OCI-LY1 (cell line): ENCODE results near the gene FAM227A.
"Not testable (repeated sequence)": the region's sequence is repeated elsewhere in the genome, so short reads cannot be mapped to it uniquely, and the experiment has no call there.

Source experiments
- H2AFZ ChIP-seq: fragments of 200-600 bp; sonication (generic), shearing (Covaris generic); 2 replicates; pipeline ENCODE4 v1.6.0; 2014; ENCODE audit warnings: antibody characterized with exemption, mild to moderate bottlenecking, low read length
- H3F3A ChIP-seq: fragments of 200-600 bp; sonication (generic), shearing (Covaris generic); 2 replicates; pipeline ENCODE4 v1.6.0; 2014; ENCODE audit warnings: mild to moderate bottlenecking, antibody characterized with exemption, low read length, moderate library complexity; ENCODE audit not compliant: insufficient read depth
- H3K27ac ChIP-seq: fragments of 200-600 bp; sonication (generic); 2 replicates; pipeline ENCODE4 v1.5.1; 2014; ENCODE audit warnings: low read length, mixed run types, mild to moderate bottlenecking, low read depth; ENCODE audit not compliant: poor library complexity, severe bottlenecking
- H3K27me3 ChIP-seq: fragments of 200-600 bp; sonication (generic); 2 replicates; pipeline ENCODE4 v1.6.0; 2014; ENCODE audit warnings: antibody characterized with exemption, mild to moderate bottlenecking, low read length, moderate library complexity; ENCODE audit not compliant: insufficient read depth
- H3K36me3 ChIP-seq: fragments of 200-600 bp; sonication (generic); 2 replicates; pipeline ENCODE4 v1.6.1; 2014; ENCODE audit warnings: mild to moderate bottlenecking, antibody characterized with exemption, low read length, moderate library complexity, mixed read lengths; ENCODE audit not compliant: insufficient read depth
- H3K4me1 ChIP-seq: fragments of 200-600 bp; sonication (generic); 2 replicates; pipeline ENCODE4 v1.5.1; 2014; ENCODE audit warnings: mild to moderate bottlenecking, low read length, moderate library complexity; ENCODE audit not compliant: insufficient read depth, severe bottlenecking
- H3K4me2 ChIP-seq: fragments of 200-600 bp; sonication (generic), shearing (Covaris generic); 2 replicates; pipeline ENCODE4 v1.6.1; 2014; ENCODE audit warnings: low read length
- H3K4me3 ChIP-seq: fragments of 200-600 bp; sonication (generic); 2 replicates; pipeline ENCODE4 v1.5.1; 2014; ENCODE audit warnings: low read length, low read depth, mild to moderate bottlenecking, mixed read lengths; ENCODE audit not compliant: poor library complexity, severe bottlenecking
- H3K79me2 ChIP-seq: fragments of 200-600 bp; shearing (Covaris generic); 2 replicates; pipeline ENCODE4 v1.6.1; 2016; ENCODE audit warnings: mixed run types, low read length, mixed read lengths; ENCODE audit not compliant: insufficient read depth
- H3K9ac ChIP-seq: fragments of 200-600 bp; sonication (generic), shearing (Covaris generic); 2 replicates; pipeline ENCODE4 v1.6.1; 2014; ENCODE audit warnings: mild to moderate bottlenecking, low read length, mixed read lengths
- H3K9me2 ChIP-seq: fragments of 200-600 bp; sonication (generic), shearing (Covaris generic); 2 replicates; pipeline ENCODE4 v1.6.1; 2014; ENCODE audit warnings: low read depth, mild to moderate bottlenecking, low read length, mixed read lengths
- H3K9me3 ChIP-seq: fragments of 200-600 bp; shearing (Covaris generic); 2 replicates; pipeline ENCODE4 v1.6.1; 2014; ENCODE audit warnings: low read length, mixed read lengths
- H4K20me1 ChIP-seq: fragments of 200-600 bp; sonication (generic), shearing (Covaris generic); 2 replicates; pipeline ENCODE4 v1.6.0; 2016; ENCODE audit warnings: mild to moderate bottlenecking, low read length; ENCODE audit not compliant: insufficient read depth
- EZH2 ChIP-seq: fragments of 200-600 bp; sonication (generic), shearing (Covaris generic); IDR thresholded peaks from 2 replicates; pipeline ENCODE4 v1.8.0; 2017; ENCODE audit warnings: borderline replicate concordance, mixed run types, mild to moderate bottlenecking, antibody characterized with exemption, low read length, moderate library complexity, mixed read lengths
- TF ChIP-seq, protein P1 (sequence below): fragments of 200-600 bp; sonication (generic), shearing (Covaris generic); IDR thresholded peaks from 2 replicates; pipeline ENCODE4 v1.5.1; 2017; ENCODE audit warnings: mild to moderate bottlenecking, antibody characterized with exemption, low read length, moderate library complexity, mixed read lengths

Gene FAM227A

GRCh38 chr22:38618258-38618657 lies 37.9 kb downstream of the FAM227A start:
- TF ChIP-seq, protein P1, sequence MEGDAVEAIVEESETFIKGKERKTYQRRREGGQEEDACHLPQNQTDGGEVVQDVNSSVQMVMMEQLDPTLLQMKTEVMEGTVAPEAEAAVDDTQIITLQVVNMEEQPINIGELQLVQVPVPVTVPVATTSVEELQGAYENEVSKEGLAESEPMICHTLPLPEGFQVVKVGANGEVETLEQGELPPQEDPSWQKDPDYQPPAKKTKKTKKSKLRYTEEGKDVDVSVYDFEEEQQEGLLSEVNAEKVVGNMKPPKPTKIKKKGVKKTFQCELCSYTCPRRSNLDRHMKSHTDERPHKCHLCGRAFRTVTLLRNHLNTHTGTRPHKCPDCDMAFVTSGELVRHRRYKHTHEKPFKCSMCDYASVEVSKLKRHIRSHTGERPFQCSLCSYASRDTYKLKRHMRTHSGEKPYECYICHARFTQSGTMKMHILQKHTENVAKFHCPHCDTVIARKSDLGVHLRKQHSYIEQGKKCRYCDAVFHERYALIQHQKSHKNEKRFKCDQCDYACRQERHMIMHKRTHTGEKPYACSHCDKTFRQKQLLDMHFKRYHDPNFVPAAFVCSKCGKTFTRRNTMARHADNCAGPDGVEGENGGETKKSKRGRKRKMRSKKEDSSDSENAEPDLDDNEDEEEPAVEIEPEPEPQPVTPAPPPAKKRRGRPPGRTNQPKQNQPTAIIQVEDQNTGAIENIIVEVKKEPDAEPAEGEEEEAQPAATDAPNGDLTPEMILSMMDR = no peak
- TF ChIP-seq EZH2 = no peak
- Histone ChIP-seq H3K27ac (no peak overlapping the region), H3K27me3 (no peaks in the 10 kb centered on the region), H3K4me1 (no peaks in the 10 kb centered on the region), H3K4me3 (no peak overlapping the region), H3K79me2 (no peaks in the 10 kb centered on the region), H3K4me2 (no peak overlapping the region), H3K9me3 (peaks cover 4% of the 10 kb centered on the region; the same call in 1 of the 2 replicates), H3K9ac (no peak overlapping the region), H3K36me3 (peaks cover 8% of the 10 kb centered on the region; the same call in 1 of the 2 replicates), H3K9me2 (no peaks in the 10 kb centered on the region), H3F3A (no peaks in the 10 kb centered on the region), H2AFZ (no peak overlapping the region), H4K20me1 (no peaks in the 10 kb centered on the region)

GRCh38 chr22:38615064-38615405 lies 41.2 kb downstream of the FAM227A start:
- not testable (repeated sequence) for H3K9me3 ChIP-seq, H2AFZ ChIP-seq, H3K36me3 ChIP-seq

GRCh38 chr22:38614332-38615063 lies 41.7 kb downstream of the FAM227A start:
- H3K9me2 ChIP-seq = no peaks in the 10 kb centered on the region
- H3K9me3 ChIP-seq = peaks cover 4% of the 10 kb centered on the region; the same call in 1 of the 2 replicates
- no peaks in the 10 kb centered on the region for H3K4me1 ChIP-seq
- H3K79me2 ChIP-seq = no peaks in the 10 kb centered on the region
- no peak overlapping the region for H3K4me2 ChIP-seq
- no peak overlapping the region for H2AFZ ChIP-seq
- H3F3A ChIP-seq = no peaks in the 10 kb centered on the region
- H4K20me1 ChIP-seq = no peaks in the 10 kb centered on the region
- no peak for TF ChIP-seq EZH2
- TF ChIP-seq, protein P1 = no peak
- no peak overlapping the region for H3K4me3 ChIP-seq
- no peaks in the 10 kb centered on the region for H3K27me3 ChIP-seq
- H3K36me3 ChIP-seq = peaks cover 8% of the 10 kb centered on the region; the same call in 1 of the 2 replicates
- H3K27ac ChIP-seq = no peak overlapping the region
- H3K9ac ChIP-seq = no peak overlapping the region

More at GRCh38 chr22:38615064-38615405, 41.2 kb downstream of the FAM227A start:
- H3K4me3 ChIP-seq, H3K79me2 ChIP-seq, H3K9ac ChIP-seq, H3K27me3 ChIP-seq, H3K4me1 ChIP-seq, H3K27ac ChIP-seq, H3F3A ChIP-seq, H3K9me2 ChIP-seq, H4K20me1 ChIP-seq, H3K4me2 ChIP-seq: not testable (repeated sequence)

GRCh38 chr22:38613588-38613987 lies 42.6 kb downstream of the FAM227A start:
- Histone ChIP-seq H3K9me2 (no peaks in the 10 kb centered on the region), H3K4me1 (no peaks in the 10 kb centered on the region), H3K36me3 (peaks cover 8% of the 10 kb centered on the region; the same call in 1 of the 2 replicates), H4K20me1 (no peaks in the 10 kb centered on the region), H3K27ac (no peak overlapping the region), H3K79me2 (no peaks in the 10 kb centered on the region), H3K4me3 (no peak overlapping the region), H3K9me3 (peaks cover 4% of the 10 kb centered on the region; the same call in 1 of the 2 replicates), H3K4me2 (no peak overlapping the region), H3F3A (no peaks in the 10 kb centered on the region), H3K9ac (no peak overlapping the region), H2AFZ (no peak overlapping the region), H3K27me3 (no peaks in the 10 kb centered on the region)
- TF ChIP-seq, protein P1 = no peak
- no peak for TF ChIP-seq EZH2
